Activated CD4-positive, alpha-beta T cell treated with anti-CD3 and anti-CD28 coated beads, Interleukin-2, amount 50 U/mL, for 24 hours (primary cell): ENCODE measurements around the gene CEMIP.

Source experiments
- DNase-seq, 2 donors: peaks; one replicate each; pipeline ENCODE4 v3.0.0-alpha.2; 2020; ENCODE audit warnings: low read depth in 1 of 2, low spot score in 1 of 2

CEMIP gene

DNA sequence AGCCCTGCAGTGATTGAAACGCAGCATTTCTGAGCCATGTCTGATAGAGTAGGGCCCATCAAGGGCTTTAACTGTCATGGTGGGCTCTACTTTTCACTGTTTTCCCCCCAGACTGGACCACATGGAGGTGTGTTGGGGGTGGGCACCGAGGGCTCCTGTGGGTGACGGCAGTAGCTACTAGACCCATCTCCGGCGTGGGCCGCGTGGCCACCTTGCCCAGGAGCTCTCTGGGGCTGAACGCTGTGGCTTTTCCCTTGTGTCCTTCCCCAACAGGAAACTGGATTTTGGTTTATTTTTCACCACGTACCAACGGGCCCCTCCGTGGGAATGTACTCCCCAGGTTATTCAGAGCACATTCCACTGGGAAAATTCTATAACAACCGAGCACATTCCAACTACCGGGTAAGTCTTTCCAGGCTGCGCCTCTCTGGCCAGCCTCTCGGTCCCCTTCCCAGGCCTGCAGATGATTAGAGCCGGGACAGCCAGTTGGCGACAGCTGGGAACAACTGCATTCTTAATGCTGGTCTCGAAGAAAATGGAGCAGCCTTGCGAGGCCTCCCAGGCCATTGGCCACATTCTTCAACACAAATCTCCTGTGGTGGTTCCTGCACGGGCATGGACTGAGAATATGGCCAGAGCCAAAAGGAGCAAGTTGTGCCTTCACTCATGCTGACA, 142.7 kb downstream of the CEMIP start:
- no peak for DNase-seq

DNA sequence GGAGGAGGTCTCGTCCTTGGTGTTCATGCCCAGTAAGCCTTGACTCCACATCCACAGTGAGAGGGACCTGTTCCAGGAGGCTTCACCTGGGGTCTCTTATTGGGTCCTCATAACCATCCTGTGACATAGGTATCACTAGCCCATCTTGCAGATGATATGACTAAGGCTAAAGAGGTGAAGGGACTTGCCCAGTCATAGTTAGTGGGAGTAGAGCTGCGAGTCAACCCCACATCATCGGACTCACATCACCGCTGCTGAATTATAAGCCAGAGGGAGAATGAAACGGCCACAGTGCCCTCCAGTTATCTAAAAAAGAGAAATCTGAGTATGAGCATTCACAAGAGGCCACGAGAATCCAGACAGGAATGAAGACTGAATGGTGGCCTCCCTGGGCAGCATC, 144.5 kb downstream of the CEMIP start:
- no peak for DNase-seq

- DNase-seq, result no peak
These were observed 145.1 kb downstream of the CEMIP start for GRCh38 chr15:80924278-80924677.

- no peak for DNase-seq
These were observed 146.5 kb downstream of the CEMIP start for GRCh38 chr15:80925597-80926059.

GRCh38 chr15:80926126-80926525, 147.0 kb downstream of the CEMIP start:
- no peak for DNase-seq

DNA sequence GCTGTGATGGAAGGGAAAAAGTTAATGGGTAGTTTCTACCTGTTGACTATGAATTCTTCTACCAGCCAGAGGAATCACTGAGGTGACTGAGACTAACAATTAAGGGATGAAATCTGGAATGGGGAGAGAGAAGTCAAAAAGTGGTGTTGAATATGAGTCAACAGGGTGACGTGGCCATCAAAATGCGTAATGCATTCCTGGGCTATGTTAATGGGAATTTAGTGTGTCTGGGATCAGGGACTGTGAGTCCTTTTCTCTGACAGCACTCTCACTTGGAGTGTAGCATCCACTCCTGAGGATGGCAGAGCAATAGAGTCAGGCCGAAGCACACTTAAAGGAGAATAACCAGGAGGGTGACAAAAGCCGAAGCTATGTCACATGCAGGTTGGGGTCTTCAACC, 150.1 kb downstream of the CEMIP start:
- no peak for DNase-seq

GRCh38 chr15:80929689-80930088, 150.5 kb downstream of the CEMIP start:
- DNase-seq, result no peak

GRCh38 chr15:80931191-80931590, 152.0 kb downstream of the CEMIP start:
- DNase-seq, result no peak

- no peak for DNase-seq
These were observed 152.7 kb downstream of the CEMIP start for GRCh38 chr15:80931721-80932512.

DNA sequence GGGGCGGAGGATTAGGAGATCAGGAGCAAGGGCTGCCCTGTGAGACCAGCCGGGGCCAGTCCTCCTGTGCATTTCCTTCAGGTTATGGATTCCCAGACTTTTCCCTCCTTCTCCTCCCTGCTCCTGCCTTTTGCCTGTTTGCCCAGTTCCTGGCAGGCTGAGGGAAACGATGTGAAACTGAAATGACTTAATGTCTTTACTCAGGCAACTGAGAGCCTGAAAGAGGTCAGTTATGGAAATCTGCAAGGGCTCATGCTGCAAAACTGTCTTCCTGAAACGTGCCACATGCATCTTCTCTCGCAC, 153.3 kb downstream of the CEMIP start:
- DNase-seq, result no peak

DNA sequence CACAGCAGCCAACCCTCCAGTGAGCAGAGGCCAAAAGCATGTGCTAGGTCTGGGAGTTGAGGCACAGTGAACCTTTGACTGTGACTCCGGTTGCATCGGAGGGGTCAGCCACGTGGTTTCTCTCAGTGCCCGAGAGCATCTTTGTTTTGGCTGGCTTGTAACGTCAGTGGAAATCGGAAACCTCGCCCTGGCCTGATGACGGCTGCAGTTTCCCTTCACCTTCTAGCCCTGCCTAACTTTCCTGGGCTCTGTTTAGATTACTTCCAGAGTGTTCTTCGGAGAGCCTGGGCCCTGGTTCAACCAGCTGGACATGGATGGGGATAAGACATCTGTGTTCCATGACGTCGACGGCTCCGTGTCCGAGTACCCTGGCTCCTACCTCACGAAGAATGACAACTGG, 153.8 kb downstream of the CEMIP start:
- no peak for DNase-seq

DNA sequence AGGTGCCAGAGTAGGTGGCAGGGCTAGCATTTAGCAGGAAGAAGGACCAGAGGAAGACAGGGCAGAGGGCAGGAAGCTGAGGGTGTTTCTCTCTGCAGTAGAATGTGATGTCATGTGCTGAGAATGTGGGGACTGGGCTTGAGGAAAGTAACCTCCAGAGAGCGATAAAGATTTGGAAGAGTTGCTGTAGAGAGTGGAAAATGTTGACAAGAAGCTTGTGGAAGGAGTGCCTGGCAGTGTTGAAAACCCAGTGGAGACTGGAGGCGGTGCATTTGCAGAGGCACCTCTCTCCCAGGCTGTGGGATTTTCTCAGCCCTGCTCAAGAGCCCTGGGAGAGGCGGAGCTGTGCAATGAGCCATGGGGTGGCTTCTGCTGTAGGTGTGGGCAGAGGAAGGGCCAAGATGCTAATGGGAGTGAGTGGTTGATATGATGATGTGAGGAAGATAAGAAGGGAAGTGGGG, 155.6 kb downstream of the CEMIP start:
- DNase-seq, result no peak

DNA sequence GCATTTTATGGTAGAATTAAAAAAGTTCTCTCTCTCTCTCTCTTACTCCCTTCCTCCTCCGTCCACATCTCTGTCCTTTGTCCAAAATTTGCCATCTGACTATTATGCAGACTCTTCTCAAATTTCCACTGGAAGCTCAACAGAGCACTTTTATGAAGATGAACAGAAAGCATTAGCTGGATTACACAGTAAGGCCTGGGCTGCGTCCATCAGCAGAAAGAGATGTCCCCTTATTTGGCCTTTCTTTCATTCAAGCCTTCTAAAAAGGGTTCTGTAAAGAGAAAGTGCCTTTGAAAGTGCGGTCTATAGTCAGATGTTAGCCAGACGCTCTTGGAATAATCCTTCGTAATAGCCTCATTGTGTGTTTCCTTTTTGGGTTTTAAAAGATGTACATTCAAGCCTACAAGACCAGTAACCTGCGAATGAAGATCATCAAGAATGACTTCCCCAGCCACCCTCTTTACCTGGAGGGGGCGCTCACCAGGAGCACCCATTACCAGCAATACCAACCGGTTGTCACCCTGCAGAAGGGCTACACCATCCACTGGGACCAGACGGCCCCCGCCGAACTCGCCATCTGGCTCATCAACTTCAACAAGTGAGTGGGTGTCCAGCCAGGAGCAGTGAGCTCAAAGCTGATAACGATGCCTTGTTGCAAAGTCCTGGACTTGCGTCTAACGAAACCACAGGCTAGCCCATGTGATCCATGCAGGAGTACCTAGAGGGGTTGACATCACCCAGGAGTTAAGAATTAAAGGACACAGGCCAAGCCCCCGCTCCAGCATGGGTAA, 157.3 kb downstream of the CEMIP start:
- no peak for DNase-seq

GRCh38 chr15:80937718-80938117, 158.5 kb downstream of the CEMIP start:
- no peak for DNase-seq

DNA sequence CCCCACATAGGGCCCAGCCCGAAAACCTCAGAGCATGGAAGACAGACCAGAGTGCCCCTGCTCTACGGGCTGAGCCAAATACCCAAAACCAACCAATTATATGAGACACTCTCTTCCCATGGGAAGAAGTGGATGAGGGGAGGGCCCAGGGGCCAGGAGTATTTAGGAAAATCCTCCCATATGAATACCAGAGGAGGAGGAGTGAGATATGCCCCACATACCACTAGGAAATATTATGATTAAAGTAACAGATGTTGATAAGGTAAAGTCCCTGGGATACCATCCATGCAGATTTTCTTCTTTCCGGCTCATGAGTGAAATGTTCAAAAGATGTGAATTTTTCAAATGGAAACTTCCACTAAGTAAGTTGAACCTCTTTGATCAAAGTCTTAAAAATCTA, 160.0 kb downstream of the CEMIP start:
- DNase-seq, result no peak

- no peak for DNase-seq
These were observed 161.2 kb downstream of the CEMIP start for GRCh38 chr15:80940331-80940730.

- no peak for DNase-seq
These were observed 161.7 kb downstream of the CEMIP start for GRCh38 chr15:80940851-80941250.

DNA sequence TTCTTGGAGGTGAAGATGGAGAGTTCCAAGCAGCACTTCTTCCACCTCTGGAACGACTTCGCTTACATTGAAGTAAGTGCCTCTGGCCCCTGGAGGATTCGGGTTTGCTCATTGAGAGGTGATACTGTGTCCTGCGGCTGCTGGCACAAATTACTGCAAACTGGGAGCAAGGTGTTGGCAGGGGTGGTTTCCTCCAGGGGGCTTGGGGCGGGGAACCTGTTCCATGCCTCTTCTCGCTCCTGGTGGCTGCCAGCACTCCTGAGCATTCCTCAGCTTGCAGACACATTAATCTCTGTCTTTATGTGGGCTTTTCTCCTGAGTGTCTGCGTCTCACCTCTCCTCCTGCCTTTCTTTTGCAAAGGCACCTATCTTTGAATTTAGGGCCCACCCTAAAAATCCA, 163.1 kb downstream of the CEMIP start:
- no peak for DNase-seq

DNA sequence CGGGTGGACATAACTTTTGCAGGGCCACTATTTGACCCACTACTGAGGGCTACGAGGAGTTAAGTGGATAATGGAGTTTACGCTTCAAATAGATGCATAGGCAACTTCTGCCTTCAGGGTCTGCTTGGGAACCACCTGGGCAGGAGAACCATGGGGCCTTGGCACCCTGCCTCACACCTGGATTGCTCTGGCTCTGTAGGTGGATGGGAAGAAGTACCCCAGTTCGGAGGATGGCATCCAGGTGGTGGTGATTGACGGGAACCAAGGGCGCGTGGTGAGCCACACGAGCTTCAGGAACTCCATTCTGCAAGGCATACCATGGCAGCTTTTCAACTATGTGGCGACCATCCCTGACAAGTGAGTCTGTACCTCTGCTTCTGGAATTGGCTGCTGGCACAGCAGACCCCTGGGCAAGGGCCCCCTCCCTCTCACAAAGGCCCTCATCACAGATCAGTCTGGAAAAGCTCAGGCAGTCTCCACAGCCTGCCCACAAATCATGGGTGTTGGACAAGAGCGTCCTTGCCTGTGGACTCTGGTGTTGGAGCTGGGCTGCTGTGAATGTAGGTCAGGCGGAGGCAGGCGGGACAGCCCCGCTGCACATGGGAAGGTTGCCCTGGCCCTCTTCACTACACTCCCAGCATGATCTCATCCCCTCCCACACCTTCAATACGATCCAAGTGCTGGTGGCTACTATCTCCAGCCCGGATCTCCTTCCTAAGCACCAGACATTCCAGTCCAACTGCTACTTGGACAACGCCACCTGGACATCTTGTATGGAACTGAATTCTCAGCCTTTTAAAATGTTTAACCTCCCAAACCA, 163.8 kb downstream of the CEMIP start:
- no peak for DNase-seq

DNA sequence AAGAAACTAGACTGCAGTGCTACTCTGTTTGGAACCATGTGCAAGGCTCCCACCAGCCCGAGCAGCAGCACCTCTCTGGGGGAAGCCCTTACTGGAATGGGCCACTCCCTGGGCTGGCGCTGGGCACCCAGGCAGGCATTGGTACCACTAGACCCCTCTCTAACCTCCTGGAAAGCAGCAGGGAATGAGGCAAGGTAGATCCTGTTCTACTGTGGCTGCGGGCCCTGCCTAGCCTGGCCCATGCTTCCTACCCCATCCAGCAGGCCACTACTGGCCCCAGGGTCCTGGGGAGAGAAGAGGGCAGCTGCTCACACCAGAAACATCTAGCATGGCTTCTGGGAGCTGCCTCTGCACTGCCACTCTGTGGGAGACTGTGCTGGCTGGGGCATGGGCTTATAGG, 165.6 kb downstream of the CEMIP start:
- no peak for DNase-seq

- no peak for DNase-seq
These were observed 166.4 kb downstream of the CEMIP start for GRCh38 chr15:80945605-80946004.
